Liver (tissue), 9 donors: ENCODE data around the gene EIPR1. TPM values are rescaled to one million over a fixed set of nuclear protein-coding genes. Genes with fewer than 3 reads are reported as not detected.

Experiments used
- DNase-seq: peaks from one replicate; pipeline ENCODE4 v3.0.0-alpha.2; 2017; ENCODE audit warnings: low spot score
- H3K27ac ChIP-seq, 2 donors: one replicate each; pipeline ENCODE4 v1.7.0; 2013; ENCODE audit warnings: inconsistent platforms in 2 of 2, low read length in 2 of 2, control low read depth in 1 of 2, low read depth in 1 of 2, mild to moderate bottlenecking in 1 of 2
- H3K27me3 ChIP-seq, 4 donors: one replicate each; pipeline versions ENCODE4 v1.6.1 to v1.7.0; 2013; ENCODE audit warnings: low read length in 3 of 4, inconsistent platforms in 1 of 4, mild to moderate bottlenecking in 1 of 4, moderate library complexity in 1 of 4; ENCODE audit not compliant: control insufficient read depth in 4 of 4, insufficient read depth in 4 of 4
- H3K36me3 ChIP-seq, 4 donors: one replicate each; pipeline versions ENCODE4 v1.6.1 to v1.7.0; 2013; ENCODE audit warnings: low read length in 3 of 4, mild to moderate bottlenecking in 3 of 4, low read depth in 1 of 4, moderate library complexity in 1 of 4; ENCODE audit not compliant: control insufficient read depth in 4 of 4, insufficient read depth in 3 of 4
- H3K4me1 ChIP-seq, 4 donors: one replicate each; pipeline versions ENCODE4 v1.6.1 to v1.7.0; 2013; ENCODE audit warnings: low read length in 3 of 4, mild to moderate bottlenecking in 3 of 4, moderate library complexity in 1 of 4; ENCODE audit not compliant: control insufficient read depth in 4 of 4, insufficient read depth in 4 of 4
- H3K4me3 ChIP-seq, 3 donors: one replicate each; pipeline versions ENCODE4 v1.6.1 to v1.7.0; 2013; ENCODE audit warnings: low read length in 3 of 3, control low read depth in 1 of 3, low read depth in 1 of 3, mild to moderate bottlenecking in 1 of 3
- H3K9ac ChIP-seq, 2 donors: one replicate each; pipeline ENCODE4 v1.7.0; 2013; ENCODE audit warnings: low read length in 2 of 2, mild to moderate bottlenecking in 2 of 2, moderate library complexity in 2 of 2, control low read depth in 1 of 2, low read depth in 1 of 2
- H3K9me3 ChIP-seq, 4 donors: one replicate each; pipeline versions ENCODE4 v1.6.1 to v1.7.0; 2013; ENCODE audit warnings: low read length in 3 of 4; ENCODE audit not compliant: control insufficient read depth in 4 of 4
- EGR1 ChIP-seq, 2 donors: IDR thresholded peaks; 2 replicates each; pipeline ENCODE4 v1.6.1; 2016 to 2018; ENCODE audit warnings: antibody characterized with exemption in 2 of 2, low read depth in 2 of 2
- FOXA1 ChIP-seq: IDR thresholded peaks from 2 replicates; pipeline ENCODE4 v1.6.1; 2016; ENCODE audit warnings: antibody characterized with exemption
- FOXA2 ChIP-seq: IDR thresholded peaks from 2 replicates; pipeline ENCODE4 v1.6.1; 2016; ENCODE audit warnings: antibody characterized with exemption
- GABPA ChIP-seq, 2 donors: IDR thresholded peaks in 1 of 2; conservative IDR thresholded peaks in 1 of 2; 2 replicates each; pipeline ENCODE4 v1.6.1; 2016; ENCODE audit warnings: antibody characterized with exemption in 2 of 2, mild to moderate bottlenecking in 1 of 2, moderate library complexity in 1 of 2
- HNF4A ChIP-seq, 2 donors: conservative IDR thresholded peaks; 2 replicates each; pipeline ENCODE4 v1.6.1; 2016; ENCODE audit warnings: antibody characterized with exemption in 2 of 2, mild to moderate bottlenecking in 2 of 2
- HNF4G ChIP-seq: IDR thresholded peaks from 2 replicates; pipeline ENCODE4 v1.6.1; 2016; ENCODE audit warnings: antibody characterized with exemption
- JUND ChIP-seq, 2 donors: IDR thresholded peaks; 2 replicates each; pipeline ENCODE4 v1.6.1; 2016; ENCODE audit warnings: antibody characterized with exemption in 2 of 2
- NR2F2 ChIP-seq: IDR thresholded peaks from 2 replicates; pipeline ENCODE4 v1.6.1; 2016; ENCODE audit warnings: antibody characterized with exemption
- RAD21 ChIP-seq, 2 donors: IDR thresholded peaks; 2 replicates each; pipeline ENCODE4 v1.6.1; 2016; ENCODE audit warnings: antibody characterized with exemption in 2 of 2, mild to moderate bottlenecking in 2 of 2
- RXRA ChIP-seq, 2 donors: IDR thresholded peaks; 2 replicates each; pipeline ENCODE4 v1.6.1; 2017 to 2018; ENCODE audit warnings: antibody characterized with exemption in 2 of 2, mild to moderate bottlenecking in 1 of 2
- SP1 ChIP-seq: IDR thresholded peaks from 2 replicates; pipeline ENCODE4 v1.6.1; 2018; ENCODE audit warnings: antibody characterized with exemption, mild to moderate bottlenecking
- TAF1 ChIP-seq: conservative IDR thresholded peaks from 2 replicates; pipeline ENCODE4 v1.6.1; 2016; ENCODE audit warnings: antibody characterized with exemption, mild to moderate bottlenecking
- YY1 ChIP-seq: IDR thresholded peaks from 2 replicates; pipeline ENCODE4 v1.6.1; 2016; ENCODE audit warnings: antibody characterized with exemption, mild to moderate bottlenecking
- WGBS: extraction: QIAGEN DNeasy Blood & Tissue Kit; methylation state at CpG from one replicate; pipeline ENCODE4 v1.1.7; 2013; 5-methylcytosine and 5-hydroxymethylcytosine counted together
- polyA plus RNA-seq, 2 donors: library from polyadenylated mRNA; stranded (reverse) in 1 of 2; unstranded in 1 of 2; fragments of 200-250 nt in 1 of 2; fragments of >200 nt in 1 of 2; fragmentation: Nextera tagmentation in 1 of 2; extraction: Ambion mirVana in 1 of 2; gene quantifications; one replicate each; pipeline versions ENCODE4 v1.2.1 to v1.2.3, GENCODE V29; 2013 to 2015
- total RNA-seq, 2 donors: library from RNA; depleted of rRNA; stranded (reverse); fragments of >200 nt; gene quantifications; one replicate each; pipeline ENCODE4 v1.2.3, GENCODE V29; 2014
- TF ChIP-seq, protein P1 (sequence below): fragments of 150-350 bp; IDR thresholded peaks from 2 replicates; pipeline ENCODE4 v1.5.1; 2017; ENCODE audit warnings: improper control_type of control experiment, low read depth, low read length; ENCODE audit not compliant: missing input control
- TF ChIP-seq, protein P2 (sequence below): IDR thresholded peaks from 2 replicates; pipeline ENCODE4 v1.6.1; 2016; ENCODE audit warnings: antibody characterized with exemption, mild to moderate bottlenecking
- TF ChIP-seq, protein P3 (sequence below): IDR thresholded peaks from 2 replicates; pipeline ENCODE4 v1.6.1; 2016; ENCODE audit warnings: antibody characterized with exemption
- TF ChIP-seq, protein P4 (sequence below): IDR thresholded peaks from 2 replicates; pipeline ENCODE4 v1.6.1; 2016; ENCODE audit warnings: antibody characterized with exemption
- TF ChIP-seq, protein P5 (sequence below): IDR thresholded peaks from 2 replicates; pipeline ENCODE4 v1.6.1; 2016; ENCODE audit warnings: antibody characterized with exemption
- donor health status: healthy.
- donor health status: healthy.
- donor health status: healthy.
- donor health status: healthy.
- donor health status: healthy.

The EIPR1 gene
- total RNA-seq (10 to 100 TPM; 11.9 to 12.1 TPM), polyA plus RNA-seq (10 to 100 TPM in 1 of 2 donors, 1 to 10 TPM in 1; 7.6 to 10.9 TPM)

DNA sequence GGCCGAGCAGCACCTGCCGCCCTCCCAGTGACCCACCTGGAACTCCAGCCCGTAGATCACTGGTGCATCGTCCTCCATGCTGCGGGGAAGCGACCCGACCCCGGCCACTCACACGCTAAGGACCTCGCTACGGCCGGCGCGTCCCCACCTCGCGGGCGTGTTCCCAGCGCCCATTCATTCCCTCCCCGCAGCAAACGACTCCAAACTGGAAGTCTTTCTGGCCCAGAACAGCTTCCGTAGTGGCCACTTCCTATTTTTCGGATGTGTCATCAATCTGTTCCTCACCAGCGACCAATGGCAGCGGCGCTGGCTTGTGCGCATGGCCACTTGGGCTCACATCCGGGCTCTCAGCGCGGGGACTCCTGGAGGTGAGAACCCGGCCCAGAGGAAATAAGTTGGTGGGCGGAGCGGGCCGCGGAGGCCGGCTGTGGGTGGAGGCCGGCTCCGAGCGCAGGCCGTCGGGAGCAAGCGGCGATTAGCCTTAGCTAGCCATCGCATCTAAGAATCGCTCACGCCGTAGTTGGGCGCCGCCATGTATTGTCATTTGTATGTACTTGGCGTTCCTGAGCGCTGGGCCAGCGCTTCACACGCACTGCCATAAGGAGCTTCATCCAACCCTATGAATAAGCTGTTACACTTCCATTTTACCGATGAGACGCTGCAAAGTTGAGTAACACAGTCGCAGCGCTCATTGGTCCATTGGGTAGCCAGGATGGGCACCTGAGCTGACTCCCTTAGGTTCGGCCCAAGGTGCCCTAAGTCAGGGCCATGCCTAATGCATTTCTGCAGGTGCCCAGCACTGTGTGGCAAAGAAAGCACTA lies at the start of gene EIPR1:
EIPR1 (minus strand) TSS at position 207 of the 821 bp plus-strand sequence; CDS start at position 78, 129 bp downstream.
- Histone ChIP-seq H3K27ac (peak within 1 kb of the TSS; percentile 90 to 95), H3K4me3 (peak within 1 kb of the TSS; percentile 93 to 99 (median 96)), H3K4me1 (peaks cover 5 to 37% (median 32%) of the 10 kb centered on the region in 4 donors), H3K27me3 (no peaks in the 10 kb centered on the region), H3K36me3 (peaks cover 0 to 3% (median 0%) of the 10 kb centered on the region in 4 donors), H3K9ac (peak within 1 kb of the TSS; percentile 75 to 85), H3K9me3 (no peaks in the 10 kb centered on the region)
- TF ChIP-seq, protein P1, sequence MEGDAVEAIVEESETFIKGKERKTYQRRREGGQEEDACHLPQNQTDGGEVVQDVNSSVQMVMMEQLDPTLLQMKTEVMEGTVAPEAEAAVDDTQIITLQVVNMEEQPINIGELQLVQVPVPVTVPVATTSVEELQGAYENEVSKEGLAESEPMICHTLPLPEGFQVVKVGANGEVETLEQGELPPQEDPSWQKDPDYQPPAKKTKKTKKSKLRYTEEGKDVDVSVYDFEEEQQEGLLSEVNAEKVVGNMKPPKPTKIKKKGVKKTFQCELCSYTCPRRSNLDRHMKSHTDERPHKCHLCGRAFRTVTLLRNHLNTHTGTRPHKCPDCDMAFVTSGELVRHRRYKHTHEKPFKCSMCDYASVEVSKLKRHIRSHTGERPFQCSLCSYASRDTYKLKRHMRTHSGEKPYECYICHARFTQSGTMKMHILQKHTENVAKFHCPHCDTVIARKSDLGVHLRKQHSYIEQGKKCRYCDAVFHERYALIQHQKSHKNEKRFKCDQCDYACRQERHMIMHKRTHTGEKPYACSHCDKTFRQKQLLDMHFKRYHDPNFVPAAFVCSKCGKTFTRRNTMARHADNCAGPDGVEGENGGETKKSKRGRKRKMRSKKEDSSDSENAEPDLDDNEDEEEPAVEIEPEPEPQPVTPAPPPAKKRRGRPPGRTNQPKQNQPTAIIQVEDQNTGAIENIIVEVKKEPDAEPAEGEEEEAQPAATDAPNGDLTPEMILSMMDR, result no peak
- TF ChIP-seq JUND (IDR thresholded peaks at IDR 0.05), result peak; percentile 93
- peak; percentile 33 to 34 for TF ChIP-seq RAD21 (IDR thresholded peaks at IDR 0.05)
- TF ChIP-seq SP1, result peak; percentile 78
- peak; percentile 13 to 39 for TF ChIP-seq HNF4A (conservative IDR thresholded peaks at IDR 0.05)
- TF ChIP-seq GABPA (IDR thresholded peaks at IDR 0.05 in 1 of 2, conservative IDR thresholded peaks at IDR 0.05 in 1 of 2), result peak; percentile 70 to 94
- TF ChIP-seq, protein P2, sequence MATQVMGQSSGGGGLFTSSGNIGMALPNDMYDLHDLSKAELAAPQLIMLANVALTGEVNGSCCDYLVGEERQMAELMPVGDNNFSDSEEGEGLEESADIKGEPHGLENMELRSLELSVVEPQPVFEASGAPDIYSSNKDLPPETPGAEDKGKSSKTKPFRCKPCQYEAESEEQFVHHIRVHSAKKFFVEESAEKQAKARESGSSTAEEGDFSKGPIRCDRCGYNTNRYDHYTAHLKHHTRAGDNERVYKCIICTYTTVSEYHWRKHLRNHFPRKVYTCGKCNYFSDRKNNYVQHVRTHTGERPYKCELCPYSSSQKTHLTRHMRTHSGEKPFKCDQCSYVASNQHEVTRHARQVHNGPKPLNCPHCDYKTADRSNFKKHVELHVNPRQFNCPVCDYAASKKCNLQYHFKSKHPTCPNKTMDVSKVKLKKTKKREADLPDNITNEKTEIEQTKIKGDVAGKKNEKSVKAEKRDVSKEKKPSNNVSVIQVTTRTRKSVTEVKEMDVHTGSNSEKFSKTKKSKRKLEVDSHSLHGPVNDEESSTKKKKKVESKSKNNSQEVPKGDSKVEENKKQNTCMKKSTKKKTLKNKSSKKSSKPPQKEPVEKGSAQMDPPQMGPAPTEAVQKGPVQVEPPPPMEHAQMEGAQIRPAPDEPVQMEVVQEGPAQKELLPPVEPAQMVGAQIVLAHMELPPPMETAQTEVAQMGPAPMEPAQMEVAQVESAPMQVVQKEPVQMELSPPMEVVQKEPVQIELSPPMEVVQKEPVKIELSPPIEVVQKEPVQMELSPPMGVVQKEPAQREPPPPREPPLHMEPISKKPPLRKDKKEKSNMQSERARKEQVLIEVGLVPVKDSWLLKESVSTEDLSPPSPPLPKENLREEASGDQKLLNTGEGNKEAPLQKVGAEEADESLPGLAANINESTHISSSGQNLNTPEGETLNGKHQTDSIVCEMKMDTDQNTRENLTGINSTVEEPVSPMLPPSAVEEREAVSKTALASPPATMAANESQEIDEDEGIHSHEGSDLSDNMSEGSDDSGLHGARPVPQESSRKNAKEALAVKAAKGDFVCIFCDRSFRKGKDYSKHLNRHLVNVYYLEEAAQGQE, result peak; percentile 33
- peak; percentile 94 for TF ChIP-seq YY1
- peak; percentile 14 for TF ChIP-seq NR2F2
- TF ChIP-seq, protein P3, sequence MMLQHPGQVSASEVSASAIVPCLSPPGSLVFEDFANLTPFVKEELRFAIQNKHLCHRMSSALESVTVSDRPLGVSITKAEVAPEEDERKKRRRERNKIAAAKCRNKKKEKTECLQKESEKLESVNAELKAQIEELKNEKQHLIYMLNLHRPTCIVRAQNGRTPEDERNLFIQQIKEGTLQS, result peak; percentile 69
- TF ChIP-seq, protein P4, sequence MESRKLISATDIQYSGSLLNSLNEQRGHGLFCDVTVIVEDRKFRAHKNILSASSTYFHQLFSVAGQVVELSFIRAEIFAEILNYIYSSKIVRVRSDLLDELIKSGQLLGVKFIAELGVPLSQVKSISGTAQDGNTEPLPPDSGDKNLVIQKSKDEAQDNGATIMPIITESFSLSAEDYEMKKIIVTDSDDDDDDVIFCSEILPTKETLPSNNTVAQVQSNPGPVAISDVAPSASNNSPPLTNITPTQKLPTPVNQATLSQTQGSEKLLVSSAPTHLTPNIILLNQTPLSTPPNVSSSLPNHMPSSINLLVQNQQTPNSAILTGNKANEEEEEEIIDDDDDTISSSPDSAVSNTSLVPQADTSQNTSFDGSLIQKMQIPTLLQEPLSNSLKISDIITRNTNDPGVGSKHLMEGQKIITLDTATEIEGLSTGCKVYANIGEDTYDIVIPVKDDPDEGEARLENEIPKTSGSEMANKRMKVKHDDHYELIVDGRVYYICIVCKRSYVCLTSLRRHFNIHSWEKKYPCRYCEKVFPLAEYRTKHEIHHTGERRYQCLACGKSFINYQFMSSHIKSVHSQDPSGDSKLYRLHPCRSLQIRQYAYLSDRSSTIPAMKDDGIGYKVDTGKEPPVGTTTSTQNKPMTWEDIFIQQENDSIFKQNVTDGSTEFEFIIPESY, result peak; percentile 96
- no peak for TF ChIP-seq HNF4G
- TF ChIP-seq EGR1 (IDR thresholded peaks at IDR 0.05; ENCODE audit: low read depth in 2 of 2), result peak; percentile 77 to 83
- no peak for TF ChIP-seq FOXA2
- TF ChIP-seq FOXA1, result peak; percentile 56
- TF ChIP-seq RXRA (IDR thresholded peaks at IDR 0.05), result peak in 1 of 2 donors; percentile 57
- TF ChIP-seq TAF1, result peak; percentile 35
- TF ChIP-seq, protein P5, sequence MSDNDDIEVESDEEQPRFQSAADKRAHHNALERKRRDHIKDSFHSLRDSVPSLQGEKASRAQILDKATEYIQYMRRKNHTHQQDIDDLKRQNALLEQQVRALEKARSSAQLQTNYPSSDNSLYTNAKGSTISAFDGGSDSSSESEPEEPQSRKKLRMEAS, result peak; percentile 90
- WGBS, result 1% methylated on average over 57 of the region's 57 CpGs
- DNase-seq, result peak; percentile 93
